G401.6 (cell line): ENCODE data around the gene SWAP70.
"Not testable (repeated sequence)": the region's sequence is repeated elsewhere in the genome, so short reads cannot be mapped to it uniquely, and the experiment has no call there.

Experiments
- FAIRE-seq: peaks from 2 replicates; lab custom pipeline; 2012; peaks lifted over from hg19 to GRCh38; lab: Jason Lieb, UNC

Gene SWAP70

GRCh38 chr11:9663699-9664275 is at the start of gene SWAP70:
Gene SWAP70, plus strand, starts transcription at chr11:9664077. Its CDS starts 103 bp downstream, at chr11:9664180.
- no peak for FAIRE-seq

DNA sequence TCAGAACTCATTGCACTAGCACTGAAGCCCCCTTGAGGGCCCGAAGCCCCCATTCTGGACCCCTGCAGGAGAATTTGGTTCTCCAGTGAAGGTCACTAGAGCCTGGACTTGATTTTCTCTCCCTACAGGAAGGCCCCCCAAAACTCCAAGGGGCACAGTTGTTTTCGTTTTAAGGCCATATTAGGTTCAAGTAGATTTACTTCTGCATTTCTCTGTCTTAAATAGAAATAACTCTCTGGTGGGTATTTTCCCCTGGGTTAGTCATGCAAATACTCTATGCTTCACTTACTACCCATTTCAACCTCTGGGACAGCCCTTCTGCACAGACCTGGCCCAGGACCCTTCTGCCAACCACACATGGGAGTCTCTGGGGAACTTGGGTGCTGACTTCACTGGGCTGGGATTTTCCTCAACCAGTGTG is 48.8 kb upstream of the SWAP70 start:
- FAIRE-seq: no peak

GRCh38 chr11:9616042-9616675 is 47.7 kb upstream of the SWAP70 start:
- no peak for FAIRE-seq

GRCh38 chr11:9616858-9617257 is 47.0 kb upstream of the SWAP70 start:
- no peak for FAIRE-seq

GRCh38 chr11:9617940-9618339 is 45.9 kb upstream of the SWAP70 start:
- FAIRE-seq: no peak

DNA sequence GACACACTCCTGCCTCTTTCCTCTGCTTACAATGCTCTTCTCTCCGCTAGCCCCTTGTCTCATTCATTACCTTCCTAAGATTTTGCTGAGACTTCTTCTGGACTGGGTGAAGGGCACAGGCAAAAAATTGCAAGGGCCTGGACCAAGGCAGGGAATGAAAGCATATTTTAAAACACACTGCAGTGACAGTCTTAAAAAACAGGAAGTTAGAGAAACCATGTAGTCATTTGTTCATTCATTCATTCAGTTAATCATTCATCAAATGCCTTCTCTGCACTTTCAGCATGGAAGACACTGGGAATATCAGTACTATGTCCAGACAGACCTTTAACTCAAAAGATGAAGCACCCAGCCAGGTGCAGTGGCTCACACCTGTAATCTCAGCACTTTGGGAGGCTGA is 44.9 kb upstream of the SWAP70 start:
- FAIRE-seq: no peak

- FAIRE-seq: no peak
Measured at GRCh38 chr11:9619971-9620370, 43.9 kb upstream of the SWAP70 start.

DNA sequence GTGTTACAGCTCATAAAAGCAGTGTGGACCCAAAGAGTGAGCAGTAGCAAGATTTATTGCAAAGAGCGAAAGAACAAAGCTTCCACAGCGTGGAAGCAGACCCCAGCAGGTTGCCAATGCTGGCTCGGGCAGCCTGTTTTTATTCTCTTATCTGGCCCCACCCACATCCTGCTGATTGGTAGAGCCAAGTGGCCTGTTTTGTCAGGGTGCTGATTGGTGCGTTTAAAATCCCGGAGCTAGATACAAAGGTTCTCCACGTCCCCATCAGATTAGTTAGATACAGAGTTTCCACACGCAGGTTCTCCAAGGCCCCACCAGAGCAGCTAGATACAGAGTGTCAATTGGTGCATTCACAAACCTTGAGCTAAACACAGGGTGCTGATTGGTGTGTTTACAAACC is 41.5 kb upstream of the SWAP70 start:
- not testable (repeated sequence) for FAIRE-seq

DNA sequence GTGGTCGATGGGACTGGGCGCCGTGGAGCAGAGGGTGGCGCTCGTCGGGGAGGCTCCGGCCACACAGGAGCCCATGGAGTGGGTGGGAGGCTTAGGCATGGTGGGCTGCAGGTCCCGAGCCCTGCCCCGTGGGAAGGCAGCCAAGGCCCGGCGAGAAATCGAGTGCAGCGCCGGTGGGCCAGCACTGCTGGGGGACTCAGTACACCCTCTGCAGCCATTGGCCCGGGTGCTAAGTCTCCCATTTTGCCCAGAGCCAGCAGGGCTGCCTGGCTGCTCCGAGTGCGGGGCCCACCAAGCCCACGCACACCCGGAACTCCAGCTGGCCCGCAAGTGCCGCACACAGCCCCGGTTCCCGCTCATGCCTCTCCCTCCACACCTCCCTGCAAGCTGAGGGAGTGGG is 40.8 kb upstream of the SWAP70 start:
- not testable (repeated sequence) for FAIRE-seq

- FAIRE-seq: no peak
Measured at GRCh38 chr11:9624448-9624847, 39.4 kb upstream of the SWAP70 start.

DNA sequence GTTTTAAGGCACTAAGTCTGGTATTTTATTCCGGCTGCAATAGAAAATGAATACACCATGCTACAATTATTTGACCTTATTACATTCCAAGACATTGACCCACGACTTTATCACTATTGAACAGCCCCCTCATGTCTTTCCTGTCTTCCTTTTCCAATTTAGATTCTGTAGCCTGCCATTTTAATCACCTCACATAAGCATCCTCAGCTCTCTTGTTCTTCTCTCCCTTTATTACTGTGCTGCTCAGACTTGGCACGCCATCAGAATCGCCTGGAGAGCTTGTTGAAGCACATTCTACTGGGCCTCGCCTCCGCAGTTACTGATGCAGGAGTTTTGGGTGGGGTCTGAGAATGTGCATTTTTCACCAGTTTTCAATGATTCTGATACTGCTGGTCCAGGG is 38.7 kb upstream of the SWAP70 start:
- no peak for FAIRE-seq

- FAIRE-seq: no peak
Measured at GRCh38 chr11:9625728-9626127, 38.1 kb upstream of the SWAP70 start.

DNA sequence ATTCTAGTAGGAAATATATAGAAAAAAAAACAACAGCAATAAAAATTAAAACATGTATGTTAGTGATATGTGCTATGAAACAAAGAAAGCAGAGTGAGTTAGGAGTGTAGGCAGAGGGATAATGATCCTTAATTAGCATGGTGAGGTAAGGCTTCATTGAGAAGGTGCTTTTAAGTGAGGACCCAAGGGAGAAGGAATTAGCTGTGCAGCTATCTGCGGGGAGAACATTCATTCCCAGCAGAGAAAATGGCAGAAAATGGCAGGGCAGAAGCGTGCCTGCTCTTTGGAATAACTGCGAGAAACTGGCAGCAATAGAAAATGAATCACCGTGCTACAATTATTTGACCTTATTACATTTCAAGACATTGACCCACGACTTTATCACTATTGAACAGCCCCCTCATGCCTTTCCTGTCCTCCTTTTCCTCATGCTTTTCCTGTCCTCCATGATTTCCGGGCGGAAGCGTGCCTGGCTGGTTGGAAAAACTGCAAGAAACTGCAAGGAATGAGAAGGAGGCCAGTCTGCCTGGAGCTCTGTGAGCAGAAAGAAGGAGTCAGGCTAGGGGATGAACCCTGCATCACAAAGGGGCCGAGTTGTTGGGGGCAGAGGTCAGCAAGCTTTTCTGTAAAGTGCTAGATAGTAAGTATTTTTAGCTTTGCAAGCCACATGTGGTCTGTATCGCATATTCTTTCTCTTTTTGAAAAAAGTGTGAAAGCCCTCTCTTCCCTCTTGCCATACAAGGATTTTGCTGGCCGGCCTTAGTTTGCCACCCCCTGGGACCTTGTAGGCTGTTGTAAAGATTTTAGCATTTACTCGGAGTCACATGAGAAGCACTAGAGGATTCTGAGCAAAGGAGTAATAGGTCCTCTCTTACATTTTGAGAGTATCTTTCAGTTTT is 37.1 kb upstream of the SWAP70 start:
- FAIRE-seq: no peak

DNA sequence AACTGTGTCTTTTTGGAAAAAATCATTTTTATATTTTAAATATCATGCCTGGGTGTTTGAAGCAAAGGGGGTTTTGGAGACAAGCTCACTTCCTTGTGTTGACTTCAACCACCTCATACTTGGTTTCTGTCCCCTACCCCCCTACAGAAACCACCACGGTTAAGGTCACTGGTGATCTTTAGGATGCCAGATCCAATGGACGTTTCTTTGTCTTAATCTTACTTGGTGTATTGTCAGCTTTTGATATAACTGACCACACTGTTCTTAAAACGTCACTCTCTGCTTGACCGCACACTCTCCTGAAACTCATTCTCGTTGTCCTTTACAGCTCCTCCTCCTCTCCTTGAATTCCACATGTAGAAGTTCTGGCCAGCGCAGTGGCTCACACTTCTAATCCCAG is 34.8 kb upstream of the SWAP70 start:
- no peak for FAIRE-seq

GRCh38 chr11:9633679-9634078 is 30.2 kb upstream of the SWAP70 start:
- no peak for FAIRE-seq

- no peak for FAIRE-seq
Measured at GRCh38 chr11:9636691-9637090, 27.2 kb upstream of the SWAP70 start.

DNA sequence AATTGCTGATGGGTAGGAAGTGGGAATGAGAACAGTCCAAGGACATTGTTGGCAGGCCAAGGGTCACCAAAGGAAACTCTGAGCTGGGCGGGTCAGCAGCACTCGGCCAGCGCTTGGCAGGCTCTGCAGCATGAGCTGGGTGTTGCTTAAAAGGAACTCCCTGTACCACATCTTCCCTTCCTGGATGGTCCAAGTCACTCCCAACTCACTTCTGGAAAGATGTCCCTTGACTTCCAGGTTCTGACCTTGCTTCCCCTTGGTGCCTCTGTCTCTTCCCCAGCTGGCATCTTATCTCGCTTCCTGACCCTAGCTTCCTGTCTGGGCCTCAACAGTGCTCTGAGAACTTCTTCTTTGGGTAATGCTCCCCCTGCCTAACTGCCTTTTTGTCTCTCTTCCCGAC is 24.8 kb upstream of the SWAP70 start:
- FAIRE-seq: no peak

GRCh38 chr11:9639985-9640384 is 23.9 kb upstream of the SWAP70 start:
- FAIRE-seq: no peak

DNA sequence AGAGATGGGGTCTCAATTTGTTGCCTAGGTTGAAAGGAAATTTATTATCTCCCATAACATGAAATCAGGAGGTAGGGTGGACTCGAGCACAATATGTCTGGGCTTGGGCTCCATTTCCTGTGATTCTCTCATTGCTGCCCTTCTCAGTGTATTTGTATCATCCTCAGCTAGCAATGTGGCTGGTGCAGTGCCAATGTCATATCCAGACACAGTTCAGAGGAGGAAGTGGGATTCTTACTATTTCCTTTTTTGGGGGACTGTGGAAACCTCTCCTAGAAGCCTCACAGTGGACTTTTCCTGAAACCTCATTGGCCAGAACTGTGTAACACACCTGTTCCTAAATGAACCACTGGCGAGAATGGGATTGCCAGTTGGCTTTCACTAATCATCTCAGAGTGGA is 21.0 kb upstream of the SWAP70 start:
- no peak for FAIRE-seq

GRCh38 chr11:9643751-9644150 is 20.1 kb upstream of the SWAP70 start:
- FAIRE-seq: no peak

DNA sequence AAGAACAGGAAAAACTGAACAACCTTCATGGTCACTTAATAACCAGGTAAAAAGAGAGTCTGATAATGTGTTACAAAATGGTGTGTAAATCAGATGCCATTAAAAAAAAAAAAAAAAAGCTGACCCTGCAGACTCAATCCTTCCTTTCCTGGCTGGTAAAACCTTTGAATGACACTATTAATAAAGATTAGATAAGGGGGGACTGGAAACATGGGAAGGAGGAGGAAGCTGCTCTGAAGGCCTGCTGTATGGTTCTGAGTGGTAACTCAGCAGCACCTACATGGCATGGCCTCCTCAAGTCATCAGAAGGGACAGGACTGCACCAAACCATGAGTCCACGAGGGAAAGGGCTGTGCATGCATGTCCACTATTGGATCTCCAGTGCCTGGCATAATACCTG is 18.0 kb upstream of the SWAP70 start:
- no peak for FAIRE-seq

DNA sequence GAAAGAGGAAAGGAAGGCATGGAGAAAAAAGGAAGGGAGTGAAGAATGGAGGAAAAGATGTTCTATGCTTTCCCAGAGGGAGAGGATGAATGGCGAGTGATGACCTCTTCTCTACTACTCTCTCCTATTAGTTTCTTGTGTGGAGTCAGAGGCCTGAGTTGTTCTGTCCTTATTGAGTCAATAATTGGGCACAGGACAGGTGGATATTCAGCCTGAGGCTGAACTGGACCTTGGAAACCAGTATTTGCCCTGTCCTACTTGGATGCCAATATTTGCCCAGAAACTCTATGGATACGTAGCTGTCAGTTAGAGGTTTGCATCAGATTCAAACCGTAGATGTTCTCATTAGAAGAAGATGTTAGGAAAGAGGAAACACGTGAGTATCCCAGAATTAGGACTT is 17.6 kb upstream of the SWAP70 start:
- no peak for FAIRE-seq

GRCh38 chr11:9651481-9651880 is 12.4 kb upstream of the SWAP70 start:
- FAIRE-seq: no peak
